Kidney epithelial cell (primary cell): ENCODE results near the gene PPP1R16B. TPM values are rescaled to one million over a fixed set of nuclear protein-coding genes. Genes with fewer than 3 reads are reported as not detected.

Experiments used
- DNase-seq: peaks from one replicate; pipeline ENCODE4 v3.0.0-alpha.2; 2010; ENCODE audit warnings: low read depth
- H3K27me3 ChIP-seq: 2 replicates; pipeline ENCODE4 v1.6.0; 2011; ENCODE audit warnings: low read length; ENCODE audit not compliant: control insufficient read depth, insufficient read depth
- H3K36me3 ChIP-seq: 2 replicates; pipeline ENCODE4 v1.5.1; 2011; ENCODE audit warnings: low read length; ENCODE audit not compliant: control insufficient read depth, insufficient read depth
- H3K4me3 ChIP-seq: 2 replicates; pipeline ENCODE4 v1.5.1; 2011; ENCODE audit warnings: low read depth, mild to moderate bottlenecking, control low read depth, low read length
- CTCF ChIP-seq: IDR thresholded peaks from 2 replicates; pipeline ENCODE4 v1.5.1; 2011; ENCODE audit warnings: mild to moderate bottlenecking, moderate library complexity, low read length, control low read depth, inconsistent platforms; ENCODE audit not compliant: insufficient read depth, poor library complexity, severe bottlenecking
- total RNA-seq: library from RNA; depleted of rRNA; stranded (reverse); fragments of >200 nt; gene quantifications from 2 replicates; pipeline ENCODE4 v1.2.3, GENCODE V29; 2015

The PPP1R16B gene
- total RNA-seq, 1 donor from 2014 or later, result 0.13 TPM

GRCh38 chr20:38771621-38772020, 33.9 kb upstream of the PPP1R16B start:
- no peak overlapping the region for H3K4me3 ChIP-seq
- no peak for DNase-seq
- no peaks in the 10 kb centered on the region for H3K27me3 ChIP-seq
- peaks cover 2% of the 10 kb centered on the region for H3K36me3 ChIP-seq
- no peak for TF ChIP-seq CTCF

- DNase-seq, result no peak
- Histone ChIP-seq H3K27me3 (no peaks in the 10 kb centered on the region), H3K36me3 (no peaks in the 10 kb centered on the region), H3K4me3 (no peak overlapping the region)
- no peak for TF ChIP-seq CTCF
These were observed 31.3 kb upstream of the PPP1R16B start for GRCh38 chr20:38774167-38774566.

GRCh38 chr20:38776363-38776762, 29.1 kb upstream of the PPP1R16B start:
- Histone ChIP-seq H3K4me3 (no peak overlapping the region), H3K27me3 (no peaks in the 10 kb centered on the region), H3K36me3 (no peaks in the 10 kb centered on the region)
- DNase-seq, result no peak
- TF ChIP-seq CTCF, result no peak

- H3K27me3 ChIP-seq, result no peaks in the 10 kb centered on the region
- no peak for DNase-seq
- no peak for TF ChIP-seq CTCF
- H3K36me3 ChIP-seq, result no peaks in the 10 kb centered on the region
- H3K4me3 ChIP-seq, result no peak overlapping the region
These were observed 26.0 kb upstream of the PPP1R16B start for GRCh38 chr20:38779247-38780097.

GRCh38 chr20:38782275-38782674, 23.2 kb upstream of the PPP1R16B start:
- H3K27me3 ChIP-seq, result no peaks in the 10 kb centered on the region
- no peak overlapping the region for H3K4me3 ChIP-seq
- no peak for DNase-seq
- H3K36me3 ChIP-seq, result no peaks in the 10 kb centered on the region
- no peak for TF ChIP-seq CTCF

GRCh38 chr20:38787870-38788269, 17.6 kb upstream of the PPP1R16B start:
- DNase-seq, result no peak
- no peak overlapping the region for H3K4me3 ChIP-seq
- TF ChIP-seq CTCF, result no peak
- no peaks in the 10 kb centered on the region for H3K27me3 ChIP-seq
- no peaks in the 10 kb centered on the region for H3K36me3 ChIP-seq
